Stimulated activated CD4-positive, alpha-beta T cell treated with anti-CD3 and anti-CD28 coated beads, TNF-alpha, amount 100 ng/mL, for 1 hour (primary cell): ENCODE data around the gene YRDC.
"Not testable (repeated sequence)": the region's sequence is repeated elsewhere in the genome, so short reads cannot be mapped to it uniquely, and the experiment has no call there.

Experiments
- DNase-seq, 3 donors: peaks; one replicate each; pipeline ENCODE4 v3.0.0-alpha.2; 2020; ENCODE audit warnings: low read depth in 3 of 3, low spot score in 1 of 3

Gene YRDC

DNA sequence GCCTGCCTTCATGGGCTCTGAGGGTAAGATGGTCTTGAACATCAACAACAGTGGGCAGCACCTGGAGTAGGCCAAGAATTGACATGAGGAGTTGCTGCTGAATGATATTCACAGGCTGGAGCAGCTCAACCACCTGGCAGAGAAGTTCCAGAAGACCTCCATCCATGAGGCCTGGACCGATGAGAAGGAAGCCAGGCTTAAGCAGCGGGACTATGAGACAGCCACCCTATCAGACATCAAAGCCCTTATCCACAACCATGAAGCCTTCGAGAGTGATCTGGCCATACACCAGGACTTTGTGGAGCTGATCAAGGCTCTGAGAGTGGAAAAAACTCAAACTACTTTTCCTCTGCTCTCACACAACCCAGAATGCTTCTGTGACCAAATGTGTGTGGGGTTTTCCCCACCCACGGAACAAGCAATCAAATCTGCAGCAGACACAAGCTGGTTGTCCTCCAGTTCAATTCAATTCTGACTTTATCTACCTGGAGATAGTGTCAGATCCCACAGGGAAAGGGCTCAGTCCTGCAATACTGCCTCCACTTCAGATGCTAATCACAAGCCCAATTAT lies 31.0 kb downstream of the YRDC start:
- no peak for DNase-seq

DNA sequence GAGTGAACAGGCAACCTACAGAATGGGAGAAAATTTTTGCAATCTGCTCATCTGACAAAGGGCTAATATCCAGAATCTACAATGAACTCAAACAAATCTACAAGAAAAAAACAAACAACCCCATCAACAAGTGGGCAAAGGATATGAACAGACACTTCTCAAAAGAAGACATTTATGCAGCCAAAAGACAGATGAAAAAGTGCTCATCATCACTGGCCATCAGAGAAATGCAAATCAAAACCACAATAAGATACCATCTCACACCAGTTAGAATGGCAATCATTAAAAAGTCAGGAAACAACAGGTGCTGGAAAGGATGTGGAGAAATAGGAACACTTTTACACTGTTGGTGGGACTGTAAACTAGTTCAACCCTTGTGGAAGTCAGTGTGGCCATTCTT lies 36.6 kb downstream of the YRDC start:
- not testable (repeated sequence) for DNase-seq

DNA sequence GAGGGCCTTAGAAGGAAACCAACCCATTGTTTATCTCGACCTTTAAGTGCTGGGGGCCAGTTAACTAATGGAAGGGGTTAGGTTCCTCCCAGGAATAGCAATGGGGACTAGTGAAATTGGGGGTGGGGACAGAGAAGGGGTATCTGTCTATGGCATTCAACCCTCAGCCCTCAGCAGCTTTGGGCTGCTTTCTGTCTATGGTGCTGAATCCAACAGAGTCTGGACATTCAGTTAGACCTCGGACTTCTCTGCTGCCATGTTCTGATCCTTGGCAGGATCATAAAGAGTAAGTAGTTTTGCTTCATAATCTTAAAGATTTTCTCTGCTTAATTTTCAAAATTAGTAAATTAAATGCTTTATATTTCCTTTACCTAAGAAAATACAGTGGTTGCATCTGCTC lies 40.5 kb downstream of the YRDC start:
- no peak for DNase-seq

DNA sequence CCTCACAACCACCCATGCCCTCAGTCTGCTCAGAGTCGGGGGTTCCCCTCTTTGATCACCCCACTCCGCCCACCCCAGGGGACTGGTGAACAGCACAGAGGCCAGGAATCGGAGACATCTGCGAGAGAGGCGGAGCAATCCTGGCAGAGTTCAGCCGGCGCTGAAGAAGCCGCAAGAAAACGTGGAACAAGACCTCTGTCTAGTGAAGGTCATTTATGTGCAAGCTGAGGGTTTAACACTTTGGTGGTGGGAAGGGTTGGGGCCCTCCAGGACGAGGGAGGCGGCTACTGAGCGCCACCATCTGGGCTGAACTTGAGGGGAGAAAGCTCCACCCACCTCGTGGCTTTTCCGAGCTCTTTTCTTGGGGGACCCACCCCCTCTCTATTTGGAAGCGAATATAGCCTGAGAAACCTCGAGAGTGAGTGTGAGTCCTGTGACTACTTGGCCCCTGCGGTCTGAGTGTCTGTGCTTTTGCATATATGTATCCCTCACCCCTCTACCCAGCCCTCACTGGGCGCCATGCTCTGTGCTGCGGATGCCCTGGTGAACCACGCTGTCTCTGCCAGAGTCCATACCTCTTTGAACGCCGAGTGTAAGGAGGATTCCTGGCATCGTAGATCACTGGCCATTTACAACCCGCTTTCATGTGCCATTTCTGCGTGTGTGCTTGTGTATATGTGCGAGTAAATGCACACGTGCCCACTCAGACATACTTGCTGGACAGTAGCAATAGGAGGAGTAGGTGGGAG lies 41.9 kb downstream of the YRDC start:
- no peak for DNase-seq

GRCh38 chr1:37764888-37765441 lies 43.0 kb downstream of the YRDC start, which contains the start of gene EPHA10:
TSS of gene EPHA10 (minus strand) at chr1:37765120. CDS start at chr1:37765066, 54 bp downstream.
- no peak for DNase-seq

DNA sequence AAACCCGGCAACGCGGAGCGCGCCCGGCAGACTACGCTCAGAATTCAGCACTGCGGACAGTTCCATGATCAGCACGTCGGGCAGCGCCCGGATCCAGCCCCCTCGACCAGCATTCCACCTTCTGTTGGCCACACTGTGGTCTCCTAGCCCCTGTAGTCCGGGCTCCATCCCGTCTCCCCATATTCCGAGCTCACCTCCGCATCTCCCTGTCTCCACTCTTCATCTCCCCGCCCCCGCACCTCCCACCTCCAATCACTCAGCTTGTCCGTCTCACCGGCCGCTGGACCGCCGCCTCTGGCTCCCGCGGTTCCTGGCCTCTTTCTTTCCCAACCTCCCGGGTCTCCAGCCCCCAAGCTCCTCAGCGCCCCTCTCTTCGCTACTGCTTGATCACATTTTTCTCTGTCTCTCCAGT lies 43.6 kb downstream of the YRDC start:
- no peak for DNase-seq

DNA sequence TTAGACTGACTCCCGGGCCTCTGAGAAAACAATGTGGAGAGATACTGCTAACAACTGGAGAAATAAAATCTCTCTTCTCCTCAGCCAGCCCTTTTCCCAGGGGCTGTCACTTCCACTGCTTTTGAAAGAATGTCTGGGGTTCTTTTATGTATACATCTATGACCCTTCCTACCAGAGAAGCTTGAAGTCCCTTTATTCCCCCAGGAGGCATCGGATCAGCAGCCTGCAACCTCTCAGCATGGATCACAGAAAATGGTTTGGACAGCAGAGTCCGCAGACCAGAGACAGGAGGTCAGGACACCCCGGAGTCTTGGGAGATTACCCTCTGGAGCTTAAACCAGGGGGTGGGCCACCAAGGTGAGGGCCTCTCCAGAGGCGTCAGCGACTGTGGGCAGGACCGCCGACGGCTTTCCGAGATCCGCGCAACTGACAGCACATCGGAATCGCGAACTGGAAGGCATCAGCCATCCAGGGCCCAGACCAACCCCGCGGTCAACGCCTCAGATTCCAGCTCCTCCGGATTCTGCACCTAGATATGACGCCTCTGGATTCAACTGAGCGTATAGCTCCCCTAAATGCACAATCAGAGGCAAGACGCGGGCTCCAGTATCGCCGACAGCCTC lies 44.1 kb downstream of the YRDC start:
- no peak for DNase-seq

GRCh38 chr1:37762516-37762915 lies 45.5 kb downstream of the YRDC start:
- no peak for DNase-seq

DNA sequence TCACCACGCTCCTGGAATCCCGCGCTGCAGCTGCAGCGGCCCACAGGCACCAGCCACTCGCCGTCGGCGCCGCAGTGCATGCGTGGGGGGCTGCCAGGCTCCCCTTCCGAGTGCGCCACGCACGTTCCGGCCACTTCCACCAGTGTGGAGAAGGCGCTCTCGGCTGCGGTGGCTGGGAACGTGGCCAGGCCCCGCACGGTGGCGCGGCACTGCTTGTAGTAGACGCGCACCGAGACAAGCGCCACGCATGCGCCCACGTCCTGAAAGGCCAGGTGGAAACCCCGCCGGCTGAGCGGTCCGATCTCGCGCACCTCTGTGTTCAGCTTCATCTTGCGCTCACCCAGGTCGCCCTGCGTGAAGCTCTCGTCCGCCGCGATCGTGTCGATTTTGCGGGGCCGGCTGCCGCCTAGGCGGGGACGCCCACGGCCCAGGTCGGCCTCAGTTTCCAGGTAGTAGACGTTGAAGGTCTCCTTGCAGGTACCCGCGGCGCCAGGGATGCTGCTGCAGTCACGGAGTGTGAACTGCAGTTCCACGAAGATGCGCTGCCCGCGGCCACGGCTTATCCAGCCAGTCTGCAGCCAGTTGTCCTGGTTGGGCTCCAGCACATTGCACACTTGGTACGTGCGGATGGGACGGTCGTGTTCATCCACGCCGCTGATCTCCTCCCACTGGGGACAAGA lies 46.5 kb downstream of the YRDC start:
- no peak for DNase-seq

- DNase-seq, result no peak
Measured at GRCh38 chr1:37759451-37759850, 48.6 kb downstream of the YRDC start.

- no peak for DNase-seq
Measured at GRCh38 chr1:37755951-37756560, 52.0 kb downstream of the YRDC start.

DNA sequence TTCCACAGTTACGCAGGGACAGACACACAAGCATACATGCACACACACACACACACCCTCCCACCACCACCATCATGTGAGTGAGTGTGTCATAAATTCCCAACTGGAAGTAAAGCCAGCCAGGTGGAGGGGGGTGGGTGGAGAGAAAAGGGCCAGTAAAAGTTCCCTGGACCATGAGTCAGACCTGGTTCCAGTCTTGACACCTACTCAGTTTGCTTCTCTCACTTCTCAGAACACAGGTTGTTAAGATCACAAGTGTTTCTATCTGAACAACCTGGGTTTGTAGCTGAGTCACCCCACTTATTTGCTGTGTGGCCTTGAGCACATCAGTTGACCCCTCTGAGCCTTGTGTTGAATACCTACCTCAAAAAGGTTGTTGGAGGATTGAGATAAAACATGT lies 52.7 kb downstream of the YRDC start:
- no peak for DNase-seq

- no peak for DNase-seq
Measured at GRCh38 chr1:37753473-37754321, 54.3 kb downstream of the YRDC start.
